Measurements from ENCODE around the gene DDX17.

DNA sequence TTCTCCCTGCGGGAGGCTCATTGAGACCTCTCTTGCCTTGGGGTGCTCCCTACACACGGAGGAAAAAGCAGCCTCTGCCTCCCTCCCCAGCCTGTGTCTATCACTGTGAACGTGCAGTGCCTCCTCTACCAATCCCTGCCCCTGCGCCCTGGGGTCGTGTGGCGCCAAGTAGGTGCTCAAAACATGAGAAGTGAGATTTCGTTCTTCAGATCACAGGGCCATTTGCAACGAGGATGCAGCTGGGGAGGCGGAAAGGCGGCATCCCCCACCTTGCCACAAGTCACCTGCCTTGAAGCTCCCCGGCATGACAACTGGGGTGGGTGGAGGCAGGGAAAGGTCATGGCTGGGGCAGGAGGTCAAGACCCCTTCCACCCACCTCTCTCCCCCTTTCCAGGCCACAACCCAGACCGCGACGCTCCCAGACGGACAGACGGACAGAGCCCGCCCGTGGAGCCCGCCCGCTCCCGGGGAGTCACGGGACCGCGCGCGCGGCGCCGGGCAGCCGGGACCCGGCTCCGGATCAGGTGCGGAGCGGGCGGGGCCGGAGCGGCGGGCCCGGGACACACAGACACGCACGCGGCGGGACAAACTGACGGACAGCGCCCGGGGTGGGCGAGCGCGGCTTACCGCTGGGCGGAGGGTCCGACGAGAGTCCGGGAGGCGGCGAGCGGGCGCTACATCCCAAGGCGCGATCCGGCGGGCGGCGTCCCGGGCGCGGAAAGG lies 51.6 kb downstream of the DDX17 start:
- TF ChIP-seq, protein P1, sequence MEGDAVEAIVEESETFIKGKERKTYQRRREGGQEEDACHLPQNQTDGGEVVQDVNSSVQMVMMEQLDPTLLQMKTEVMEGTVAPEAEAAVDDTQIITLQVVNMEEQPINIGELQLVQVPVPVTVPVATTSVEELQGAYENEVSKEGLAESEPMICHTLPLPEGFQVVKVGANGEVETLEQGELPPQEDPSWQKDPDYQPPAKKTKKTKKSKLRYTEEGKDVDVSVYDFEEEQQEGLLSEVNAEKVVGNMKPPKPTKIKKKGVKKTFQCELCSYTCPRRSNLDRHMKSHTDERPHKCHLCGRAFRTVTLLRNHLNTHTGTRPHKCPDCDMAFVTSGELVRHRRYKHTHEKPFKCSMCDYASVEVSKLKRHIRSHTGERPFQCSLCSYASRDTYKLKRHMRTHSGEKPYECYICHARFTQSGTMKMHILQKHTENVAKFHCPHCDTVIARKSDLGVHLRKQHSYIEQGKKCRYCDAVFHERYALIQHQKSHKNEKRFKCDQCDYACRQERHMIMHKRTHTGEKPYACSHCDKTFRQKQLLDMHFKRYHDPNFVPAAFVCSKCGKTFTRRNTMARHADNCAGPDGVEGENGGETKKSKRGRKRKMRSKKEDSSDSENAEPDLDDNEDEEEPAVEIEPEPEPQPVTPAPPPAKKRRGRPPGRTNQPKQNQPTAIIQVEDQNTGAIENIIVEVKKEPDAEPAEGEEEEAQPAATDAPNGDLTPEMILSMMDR (optimal IDR thresholded peaks at IDR 0.05 in 1 of 3, IDR thresholded peaks at IDR 0.05 in 1 of 3, conservative IDR thresholded peaks at IDR 0.05 in 1 of 3; ENCODE audit: extremely low read depth in 1 of 3, insufficient read depth in 2 of 3, low read length in 3 of 3): no peak
- TF ChIP-seq EZH2 (IDR thresholded peaks at IDR 0.05; ENCODE audit: low read length): peak; percentile 100

All from keratinocyte (primary cell).